CD4-positive, alpha-beta T cell treated with Interleukin-21 for 1 hour (primary cell): ENCODE results near the gene ARPC5.
A peak's percentile ranks its signal among the peaks of the same experiment; 100 is the strongest.
"Not testable (repeated sequence)": the region's sequence is repeated elsewhere in the genome, so short reads cannot be mapped to it uniquely, and the experiment has no call there.

Experiments
- DNase-seq: peaks from one replicate; pipeline ENCODE4 v3.0.0-alpha.2; 2020

ARPC5 gene

GRCh38 chr1:183635606-183636333 is at the start of gene ARPC5:
Gene ARPC5, minus strand, starts transcription at chr1:183635783. Its CDS starts 124 bp downstream, at chr1:183635659.
- peak; percentile 97 for DNase-seq

- DNase-seq: peak; percentile 61
Observed at GRCh38 chr1:183685112-183685713, 49.6 kb upstream of the ARPC5 start.

- not testable (repeated sequence) for DNase-seq
Observed at GRCh38 chr1:183679363-183679762, 43.8 kb upstream of the ARPC5 start.

GRCh38 chr1:183678819-183679218 is 43.2 kb upstream of the ARPC5 start:
- DNase-seq: no peak

- no peak for DNase-seq
Observed at GRCh38 chr1:183676586-183677189, 41.1 kb upstream of the ARPC5 start.

GRCh38 chr1:183675883-183676585 is 40.5 kb upstream of the ARPC5 start:
- DNase-seq: no peak

GRCh38 chr1:183675381-183675780 is 39.8 kb upstream of the ARPC5 start:
- DNase-seq: no peak

GRCh38 chr1:183674886-183675285 is 39.3 kb upstream of the ARPC5 start:
- DNase-seq: no peak

GRCh38 chr1:183674339-183674738 is 38.8 kb upstream of the ARPC5 start:
- no peak for DNase-seq

- no peak for DNase-seq
Observed at GRCh38 chr1:183673605-183674323, 38.2 kb upstream of the ARPC5 start.

GRCh38 chr1:183670169-183670568 is 34.6 kb upstream of the ARPC5 start:
- DNase-seq: no peak

GRCh38 chr1:183656355-183656754 is 20.8 kb upstream of the ARPC5 start:
- no peak for DNase-seq

- peak; percentile 70 for DNase-seq
Observed at GRCh38 chr1:183655562-183656075, 20.0 kb upstream of the ARPC5 start.

- DNase-seq: no peak
Observed at GRCh38 chr1:183654706-183655105, 19.1 kb upstream of the ARPC5 start.

- no peak for DNase-seq
Observed at GRCh38 chr1:183653876-183654451, 18.4 kb upstream of the ARPC5 start.

- DNase-seq: no peak
Observed at GRCh38 chr1:183653462-183653794, 17.8 kb upstream of the ARPC5 start.

GRCh38 chr1:183652547-183653461 is 17.2 kb upstream of the ARPC5 start, which contains the start of gene APOBEC4:
Gene APOBEC4, minus strand, starts transcription at chr1:183653316. Its CDS starts 4,535 bp downstream, at chr1:183648781.
- peak; percentile 15 for DNase-seq

- peak; percentile 25 for DNase-seq
Observed at GRCh38 chr1:183652107-183652506, 16.5 kb upstream of the ARPC5 start.

GRCh38 chr1:183651612-183652011 is 16.0 kb upstream of the ARPC5 start:
- no peak for DNase-seq

GRCh38 chr1:183648042-183648441 is 12.5 kb upstream of the ARPC5 start:
- no peak for DNase-seq

GRCh38 chr1:183646776-183647175 is 11.2 kb upstream of the ARPC5 start:
- DNase-seq: no peak
